ENCODE data around the gene GGACT.

The GGACT gene

DNA sequence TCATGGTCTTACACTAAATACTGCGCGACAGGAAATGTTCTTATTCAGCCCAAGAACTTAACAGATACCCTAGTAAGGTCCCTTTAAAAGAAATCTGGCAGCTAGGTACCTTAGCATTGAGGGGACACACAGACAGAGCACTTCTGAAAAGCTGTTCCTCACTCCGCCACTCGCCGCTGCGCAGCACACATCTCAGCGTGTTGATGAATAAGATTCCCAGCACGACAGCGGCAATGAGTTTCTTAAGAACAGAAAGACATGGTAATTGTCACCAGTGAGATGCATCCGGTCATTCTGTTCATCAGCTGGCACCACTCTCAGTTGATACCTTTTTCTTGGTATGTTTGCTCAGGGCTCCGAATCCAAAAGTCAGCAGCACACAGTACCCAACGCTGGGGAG is 46.1 kb upstream of the GGACT start:
- H3K27ac Mint-ChIP-seq = no peak overlapping the region
- TF ChIP-seq, protein P1, sequence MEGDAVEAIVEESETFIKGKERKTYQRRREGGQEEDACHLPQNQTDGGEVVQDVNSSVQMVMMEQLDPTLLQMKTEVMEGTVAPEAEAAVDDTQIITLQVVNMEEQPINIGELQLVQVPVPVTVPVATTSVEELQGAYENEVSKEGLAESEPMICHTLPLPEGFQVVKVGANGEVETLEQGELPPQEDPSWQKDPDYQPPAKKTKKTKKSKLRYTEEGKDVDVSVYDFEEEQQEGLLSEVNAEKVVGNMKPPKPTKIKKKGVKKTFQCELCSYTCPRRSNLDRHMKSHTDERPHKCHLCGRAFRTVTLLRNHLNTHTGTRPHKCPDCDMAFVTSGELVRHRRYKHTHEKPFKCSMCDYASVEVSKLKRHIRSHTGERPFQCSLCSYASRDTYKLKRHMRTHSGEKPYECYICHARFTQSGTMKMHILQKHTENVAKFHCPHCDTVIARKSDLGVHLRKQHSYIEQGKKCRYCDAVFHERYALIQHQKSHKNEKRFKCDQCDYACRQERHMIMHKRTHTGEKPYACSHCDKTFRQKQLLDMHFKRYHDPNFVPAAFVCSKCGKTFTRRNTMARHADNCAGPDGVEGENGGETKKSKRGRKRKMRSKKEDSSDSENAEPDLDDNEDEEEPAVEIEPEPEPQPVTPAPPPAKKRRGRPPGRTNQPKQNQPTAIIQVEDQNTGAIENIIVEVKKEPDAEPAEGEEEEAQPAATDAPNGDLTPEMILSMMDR (IDR thresholded peaks at IDR 0.05; ENCODE audit: unreplicated experiment in 3 of 3) = no peak
- no peak overlapping the region for H3K4me3 Mint-ChIP-seq
- H3K9me3 Mint-ChIP-seq = no peaks in the 10 kb centered on the region
- no peaks in the 10 kb centered on the region for H3K27me3 Mint-ChIP-seq (ENCODE audit: low read depth)
- H3K36me3 Mint-ChIP-seq (ENCODE audit: low read depth) = peaks cover 67% of the 10 kb centered on the region
- H3K4me1 Mint-ChIP-seq = no peaks in the 10 kb centered on the region

DNA sequence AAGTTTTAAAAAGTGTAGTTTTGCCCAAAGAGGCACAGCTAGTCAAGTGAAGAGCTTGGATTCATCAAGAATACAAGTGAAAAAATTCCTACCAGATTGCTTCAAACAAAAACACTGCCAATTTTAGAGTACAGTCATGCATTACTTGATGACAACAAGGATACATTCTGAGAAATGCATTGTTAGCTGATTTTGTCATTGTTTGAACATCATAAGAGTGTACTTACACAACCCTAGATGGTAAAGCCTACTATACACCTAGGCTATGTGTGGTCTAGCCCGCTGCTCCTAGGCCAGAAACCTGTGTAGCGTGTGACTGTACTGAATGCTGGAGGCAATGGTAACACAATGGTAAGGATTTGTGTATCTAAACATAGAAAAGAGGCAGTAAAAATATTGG is 44.9 kb upstream of the GGACT start:
- Mint-ChIP-seq H3K4me3 (no peak overlapping the region), H3K27ac (no peak overlapping the region), H3K27me3 (ENCODE audit: low read depth) (no peaks in the 10 kb centered on the region), H3K4me1 (no peaks in the 10 kb centered on the region), H3K36me3 (ENCODE audit: low read depth) (peaks cover 70% of the 10 kb centered on the region), H3K9me3 (no peaks in the 10 kb centered on the region)
- TF ChIP-seq, protein P1 (IDR thresholded peaks at IDR 0.05; ENCODE audit: unreplicated experiment in 3 of 3) = no peak

DNA sequence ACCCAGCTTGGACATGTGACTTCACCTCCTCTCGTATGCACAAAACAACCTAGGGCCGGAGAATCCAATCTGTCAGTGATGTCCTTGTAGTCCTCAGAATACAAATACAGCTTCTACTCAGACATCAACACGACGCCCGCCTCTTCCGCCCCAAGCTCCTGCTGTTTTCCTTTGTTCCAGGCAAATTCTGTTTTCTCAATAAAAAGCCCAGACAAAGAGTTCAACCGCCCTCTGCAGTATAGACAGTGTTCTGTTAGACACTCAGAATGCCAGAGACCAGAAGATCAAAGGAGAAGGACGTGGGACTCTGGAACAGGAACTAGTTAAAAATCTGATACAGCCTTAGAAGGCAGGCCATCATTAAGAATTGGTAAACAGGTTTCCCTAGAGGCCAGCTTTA is 42.0 kb upstream of the GGACT start:
- H3K4me3 Mint-ChIP-seq = no peak overlapping the region
- H3K4me1 Mint-ChIP-seq = no peaks in the 10 kb centered on the region
- TF ChIP-seq, protein P1 (IDR thresholded peaks at IDR 0.05; ENCODE audit: unreplicated experiment in 3 of 3) = no peak
- no peaks in the 10 kb centered on the region for H3K27me3 Mint-ChIP-seq (ENCODE audit: low read depth)
- H3K36me3 Mint-ChIP-seq (ENCODE audit: low read depth) = peaks cover 77% of the 10 kb centered on the region
- no peak overlapping the region for H3K27ac Mint-ChIP-seq
- no peaks in the 10 kb centered on the region for H3K9me3 Mint-ChIP-seq

DNA sequence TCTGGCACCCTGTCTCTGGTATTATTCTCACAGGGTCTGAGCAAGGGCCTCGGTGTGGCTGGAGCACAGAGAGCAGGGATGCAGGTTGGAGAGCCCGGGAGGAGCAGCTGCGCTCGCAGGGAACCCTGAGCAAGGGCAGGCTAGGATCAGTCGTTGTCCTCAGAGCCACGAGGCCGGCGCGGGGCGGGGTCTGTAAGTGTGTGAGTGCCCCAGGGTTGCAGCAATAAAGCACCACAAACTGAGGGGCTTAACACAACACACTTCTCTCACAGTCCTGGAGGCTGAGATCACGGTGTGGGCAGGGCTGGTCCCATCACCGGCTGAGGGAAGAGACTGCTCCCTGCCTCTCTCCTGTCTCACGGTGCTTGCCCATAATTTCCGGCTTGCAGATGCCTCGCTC is 38.5 kb upstream of the GGACT start:
- no peaks in the 10 kb centered on the region for H3K4me1 Mint-ChIP-seq
- TF ChIP-seq, protein P1 (IDR thresholded peaks at IDR 0.05; ENCODE audit: unreplicated experiment in 3 of 3) = no peak
- peaks cover 88% of the 10 kb centered on the region for H3K36me3 Mint-ChIP-seq (ENCODE audit: low read depth)
- H3K9me3 Mint-ChIP-seq = no peaks in the 10 kb centered on the region
- no peak overlapping the region for H3K4me3 Mint-ChIP-seq
- no peaks in the 10 kb centered on the region for H3K27me3 Mint-ChIP-seq (ENCODE audit: low read depth)
- no peak overlapping the region for H3K27ac Mint-ChIP-seq

DNA sequence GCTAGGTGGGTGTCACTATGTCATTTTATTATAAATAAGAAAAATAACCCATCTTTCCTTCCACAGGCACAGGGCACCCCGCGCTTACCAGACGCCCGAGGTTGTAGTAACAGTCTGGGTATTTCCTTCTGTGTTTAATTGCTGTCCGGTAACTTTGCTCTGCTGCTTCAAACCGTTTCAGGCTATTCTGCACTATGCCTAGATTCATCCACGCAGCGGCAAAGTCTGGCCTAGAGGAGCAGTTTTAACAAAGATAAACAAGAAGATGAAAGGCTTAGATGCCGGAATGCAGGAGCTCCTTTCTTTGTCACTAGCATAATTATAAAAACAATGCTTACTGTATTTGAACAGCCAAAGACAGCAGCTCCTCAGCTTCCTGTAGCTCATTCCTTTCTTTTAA is 36.9 kb upstream of the GGACT start:
- H3K27ac Mint-ChIP-seq = no peak overlapping the region
- no peaks in the 10 kb centered on the region for H3K4me1 Mint-ChIP-seq
- TF ChIP-seq, protein P1 (IDR thresholded peaks at IDR 0.05; ENCODE audit: unreplicated experiment in 3 of 3) = no peak
- H3K36me3 Mint-ChIP-seq (ENCODE audit: low read depth) = peaks cover 95% of the 10 kb centered on the region
- no peaks in the 10 kb centered on the region for H3K27me3 Mint-ChIP-seq (ENCODE audit: low read depth)
- peaks cover 8% of the 10 kb centered on the region for H3K9me3 Mint-ChIP-seq
- no peak overlapping the region for H3K4me3 Mint-ChIP-seq

DNA sequence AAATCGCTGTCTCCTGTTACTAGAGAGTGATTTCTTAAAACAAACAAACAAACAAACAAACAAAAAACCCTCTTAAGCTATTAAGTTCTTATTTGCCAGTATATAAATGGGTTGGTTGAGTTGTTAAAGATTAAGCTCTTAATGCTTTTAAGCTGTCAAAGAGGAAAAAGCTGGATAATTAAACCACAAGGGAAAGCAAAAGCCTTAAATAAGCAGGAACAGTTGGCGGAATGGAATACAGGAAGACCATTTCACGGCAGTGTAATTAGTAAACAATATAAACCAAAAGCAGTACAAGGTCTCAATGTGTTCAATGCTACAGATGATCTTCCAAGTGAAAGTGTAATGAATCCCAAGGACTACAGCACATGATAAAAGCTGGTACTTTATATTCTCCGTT is 32.2 kb upstream of the GGACT start:
- H3K4me1 Mint-ChIP-seq = no peaks in the 10 kb centered on the region
- peaks cover 83% of the 10 kb centered on the region for H3K36me3 Mint-ChIP-seq (ENCODE audit: low read depth)
- H3K27ac Mint-ChIP-seq = no peak overlapping the region
- peaks cover 29% of the 10 kb centered on the region for H3K9me3 Mint-ChIP-seq
- TF ChIP-seq, protein P1 (IDR thresholded peaks at IDR 0.05; ENCODE audit: unreplicated experiment in 3 of 3) = no peak
- H3K4me3 Mint-ChIP-seq = no peak overlapping the region
- H3K27me3 Mint-ChIP-seq (ENCODE audit: low read depth) = no peaks in the 10 kb centered on the region

Measured in nephron (organoid).